ENCODE measurements around the gene OR2Y1.
"Not testable (repeated sequence)": the region's sequence is repeated elsewhere in the genome, so short reads cannot be mapped to it uniquely, and the experiment has no call there.

The OR2Y1 gene

DNA sequence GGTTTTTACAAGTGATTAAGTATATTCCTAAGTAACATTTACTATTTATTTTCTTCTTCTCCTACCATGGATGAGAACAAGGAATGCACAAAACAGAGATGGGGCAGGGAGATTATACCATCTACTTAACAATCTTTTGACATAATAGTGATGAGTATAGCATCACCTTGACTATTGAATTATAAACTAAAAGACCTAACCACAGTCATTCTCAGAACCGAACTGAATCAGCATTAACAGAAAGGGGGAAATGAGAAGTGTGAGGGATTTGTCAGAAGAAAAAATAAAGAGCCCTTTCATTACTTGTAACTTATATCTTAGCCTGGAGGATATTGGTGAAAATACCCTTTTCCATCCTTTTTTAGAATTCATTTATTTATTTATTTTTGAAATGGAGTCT lies 21.9 kb downstream of the OR2Y1 start:
- Histone ChIP-seq H3K4me3 (no peak overlapping the region), H3K9me3 (no peaks in the 10 kb centered on the region), H3K27me3 (peaks cover 0 to 2% of the 10 kb centered on the region in 2 donors), H3K27ac (no peak overlapping the region), H3K4me1 (no peaks in the 10 kb centered on the region), H3K36me3 (no peaks in the 10 kb centered on the region)
- intact Hi-C loops (cut with DNase I; ENCODE audit: low total_unique reads): no loop called here
- no peak for DNase-seq
- TF ChIP-seq CTCF (IDR thresholded peaks at IDR 0.05): no peak

GRCh38 chr5:180704362-180704761 lies 35.5 kb downstream of the OR2Y1 start:
- TF ChIP-seq CTCF (IDR thresholded peaks at IDR 0.05): no peak
- H3K27me3 ChIP-seq: no peaks in the 10 kb centered on the region
- H3K4me3 ChIP-seq: no peak overlapping the region
- H3K36me3 ChIP-seq: no peaks in the 10 kb centered on the region
- no peak overlapping the region for H3K27ac ChIP-seq
- no peak for DNase-seq
- intact Hi-C loops (cut with DNase I; ENCODE audit: low total_unique reads): no loop called here
- H3K9me3 ChIP-seq: no peaks in the 10 kb centered on the region
- no peaks in the 10 kb centered on the region for H3K4me1 ChIP-seq

DNA sequence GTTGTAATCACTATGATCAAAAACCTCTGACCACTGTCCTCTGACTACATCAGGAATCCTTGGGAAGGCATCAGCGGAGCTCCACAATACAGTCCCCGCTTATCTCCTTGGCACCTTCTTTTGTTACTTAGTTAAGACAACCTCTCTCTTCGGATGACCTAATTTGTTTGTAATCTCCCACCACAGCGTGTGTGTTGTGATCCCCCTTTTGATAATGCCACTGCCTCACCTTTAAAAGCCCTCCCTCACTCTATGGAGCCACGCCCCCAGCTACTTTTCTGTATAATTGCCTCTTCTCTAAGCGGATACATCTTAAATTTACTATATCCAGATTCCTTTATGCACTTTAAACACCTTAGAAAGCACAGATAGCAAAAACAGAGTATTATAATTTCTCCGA lies 35.9 kb downstream of the OR2Y1 start:
- Histone ChIP-seq H3K36me3 (no peaks in the 10 kb centered on the region), H3K27ac (no peak overlapping the region), H3K27me3 (no peaks in the 10 kb centered on the region), H3K9me3 (no peaks in the 10 kb centered on the region), H3K4me1 (no peaks in the 10 kb centered on the region), H3K4me3 (no peak overlapping the region)
- TF ChIP-seq CTCF (IDR thresholded peaks at IDR 0.05): no peak
- intact Hi-C loops (cut with DNase I; ENCODE audit: low total_unique reads): no loop called here
- DNase-seq: no peak

- H3K9me3 ChIP-seq; H3K36me3 ChIP-seq; H3K27ac ChIP-seq; intact Hi-C loops (cut with DNase I; ENCODE audit: low total_unique reads); DNase-seq; H3K4me3 ChIP-seq; H3K27me3 ChIP-seq; H3K4me1 ChIP-seq: not testable (repeated sequence)
Observed at GRCh38 chr5:180703371-180703770, 36.5 kb downstream of the OR2Y1 start.

DNA sequence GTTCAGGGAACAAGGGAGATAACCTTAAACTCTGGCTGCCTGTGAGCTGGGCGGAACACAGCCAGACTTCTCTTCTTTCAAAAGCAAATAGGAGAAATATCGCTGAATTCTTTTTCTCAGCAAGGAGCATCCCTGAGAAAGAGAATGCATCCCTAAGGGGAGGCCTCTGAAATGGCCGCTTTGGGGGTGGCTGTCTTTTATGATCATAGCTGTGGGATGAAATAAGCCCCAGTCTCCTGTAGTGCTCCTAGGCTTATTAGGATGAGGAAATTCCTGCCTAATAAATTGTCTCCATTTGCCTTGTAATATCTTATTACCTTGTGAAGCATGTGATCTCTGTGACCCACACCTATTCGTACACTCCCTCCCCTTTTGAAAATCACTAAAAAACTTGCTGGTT lies 39.4 kb downstream of the OR2Y1 start:
- H3K27me3 ChIP-seq; H3K36me3 ChIP-seq; intact Hi-C loops (cut with DNase I; ENCODE audit: low total_unique reads); H3K4me3 ChIP-seq; H3K4me1 ChIP-seq; H3K9me3 ChIP-seq; DNase-seq; H3K27ac ChIP-seq: not testable (repeated sequence)

DNA sequence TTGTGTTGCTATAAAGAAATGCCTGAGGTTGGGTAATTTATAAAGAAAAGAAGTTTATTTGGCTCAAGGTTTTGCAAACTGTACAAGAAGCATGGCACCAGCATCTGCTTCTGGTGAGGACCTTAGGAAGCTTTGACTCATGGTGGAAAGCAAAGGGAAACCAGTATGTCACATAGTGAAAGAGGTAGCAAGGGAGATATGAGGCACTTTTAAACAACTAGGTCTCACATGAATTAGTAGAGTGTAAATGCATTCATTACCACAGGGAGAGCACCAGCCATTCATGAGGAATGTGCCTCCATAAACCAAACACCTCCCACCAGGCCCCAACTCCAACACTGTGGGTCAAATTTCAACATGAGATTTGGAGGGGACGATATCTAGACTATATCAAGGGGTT lies 40.8 kb downstream of the OR2Y1 start:
- Histone ChIP-seq H3K4me1 (no peaks in the 10 kb centered on the region), H3K9me3 (peaks cover 0 to 9% (median 4%) of the 10 kb centered on the region in 3 donors), H3K27ac (no peak overlapping the region), H3K4me3 (no peak overlapping the region), H3K36me3 (no peaks in the 10 kb centered on the region), H3K27me3 (no peaks in the 10 kb centered on the region)
- intact Hi-C loops (cut with DNase I; ENCODE audit: low total_unique reads): no loop called here
- no peak for TF ChIP-seq CTCF (IDR thresholded peaks at IDR 0.05)
- no peak for DNase-seq

- no peak for TF ChIP-seq CTCF (IDR thresholded peaks at IDR 0.05)
- no peak overlapping the region for H3K27ac ChIP-seq
- no peaks in the 10 kb centered on the region for H3K36me3 ChIP-seq
- intact Hi-C loops (cut with DNase I; ENCODE audit: low total_unique reads): no loop called here
- H3K4me1 ChIP-seq: no peaks in the 10 kb centered on the region
- H3K4me3 ChIP-seq: no peak overlapping the region
- H3K27me3 ChIP-seq: no peaks in the 10 kb centered on the region
- DNase-seq: no peak
- peaks cover 0 to 9% (median 4%) of the 10 kb centered on the region in 3 donors for H3K9me3 ChIP-seq
Observed at GRCh38 chr5:180696116-180696515, 43.7 kb downstream of the OR2Y1 start.
